Stomach (tissue), 4 donors: Measurements from ENCODE around the gene RSPH3.

Experiments used
- EP300 ChIP-seq: sonication (generic); formaldehyde crosslinking; IDR thresholded peaks from one replicate; pipeline ENCODE4 v1.6.1; 2017; ENCODE audit warnings: antibody characterized with exemption
- POLR2A ChIP-seq, 4 donors: fragments of 450-650 bp; IDR thresholded peaks; one replicate each; pipeline ENCODE4 v1.6.1; 2016; ENCODE audit warnings: antibody characterized with exemption in 4 of 4, control low read depth in 2 of 4, mild to moderate bottlenecking in 1 of 4, moderate library complexity in 1 of 4
- POLR2AphosphoS5 ChIP-seq, 3 donors: sonication (generic); formaldehyde crosslinking; IDR thresholded peaks; one replicate each; pipeline ENCODE4 v1.6.1; 2016; ENCODE audit warnings: antibody characterized with exemption in 3 of 3
- TF ChIP-seq, protein P1 (sequence below), 7 experiments: fragments of 450-650 bp in 4 of 7; fragments of 200-600 bp in 3 of 7; sonication (generic) in 3 of 7; IDR thresholded peaks; one replicate each; pipeline ENCODE4 v1.5.1; 2016 to 2019; ENCODE audit warnings: antibody characterized with exemption in 7 of 7, control low read depth in 2 of 7, mild to moderate bottlenecking in 1 of 7

DNA sequence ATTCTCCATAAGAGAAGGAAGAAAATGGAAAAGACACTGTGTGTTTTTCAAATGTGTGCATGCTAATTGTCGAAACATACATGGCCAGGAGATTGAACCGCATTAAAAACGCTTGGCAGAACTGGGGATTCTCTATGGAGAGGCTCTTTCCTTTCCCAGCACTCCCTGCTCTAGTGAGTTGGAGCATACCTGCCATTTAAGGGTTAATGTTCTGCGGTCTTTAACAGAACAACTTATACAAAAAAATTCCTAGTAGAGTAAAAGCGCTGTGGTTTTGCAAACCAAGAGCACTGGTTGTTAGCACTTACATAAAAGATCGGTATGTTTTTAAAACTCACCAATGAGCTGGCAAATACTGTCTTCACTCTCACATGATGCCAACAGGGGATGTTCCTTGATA lies 43.2 kb upstream of the RSPH3 start:
- TF ChIP-seq POLR2A (IDR thresholded peaks at IDR 0.05) = no peak
- TF ChIP-seq, protein P1, sequence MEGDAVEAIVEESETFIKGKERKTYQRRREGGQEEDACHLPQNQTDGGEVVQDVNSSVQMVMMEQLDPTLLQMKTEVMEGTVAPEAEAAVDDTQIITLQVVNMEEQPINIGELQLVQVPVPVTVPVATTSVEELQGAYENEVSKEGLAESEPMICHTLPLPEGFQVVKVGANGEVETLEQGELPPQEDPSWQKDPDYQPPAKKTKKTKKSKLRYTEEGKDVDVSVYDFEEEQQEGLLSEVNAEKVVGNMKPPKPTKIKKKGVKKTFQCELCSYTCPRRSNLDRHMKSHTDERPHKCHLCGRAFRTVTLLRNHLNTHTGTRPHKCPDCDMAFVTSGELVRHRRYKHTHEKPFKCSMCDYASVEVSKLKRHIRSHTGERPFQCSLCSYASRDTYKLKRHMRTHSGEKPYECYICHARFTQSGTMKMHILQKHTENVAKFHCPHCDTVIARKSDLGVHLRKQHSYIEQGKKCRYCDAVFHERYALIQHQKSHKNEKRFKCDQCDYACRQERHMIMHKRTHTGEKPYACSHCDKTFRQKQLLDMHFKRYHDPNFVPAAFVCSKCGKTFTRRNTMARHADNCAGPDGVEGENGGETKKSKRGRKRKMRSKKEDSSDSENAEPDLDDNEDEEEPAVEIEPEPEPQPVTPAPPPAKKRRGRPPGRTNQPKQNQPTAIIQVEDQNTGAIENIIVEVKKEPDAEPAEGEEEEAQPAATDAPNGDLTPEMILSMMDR (IDR thresholded peaks at IDR 0.05) = no peak
- TF ChIP-seq POLR2AphosphoS5 (IDR thresholded peaks at IDR 0.05) = peak in 1 of 3 donors; percentile 17
- no peak for TF ChIP-seq EP300
